K562 (cell line): ENCODE data around the gene RGS7. TPM values are rescaled to one million over a fixed set of nuclear protein-coding genes. Genes with fewer than 3 reads are reported as not detected.

Experiments used
- ATAC-seq: fragments of 200-7000 bp; cut with Tn5 transposase; 3 replicates; pipeline ENCODE4 v1.9.1; 2020; ENCODE audit warnings: moderate library complexity
- BruUV-seq: library from RNA; stranded (reverse); fragments of 400-500 nt; replicated peaks from 2 replicates; lab custom pipeline; 2021; lab: Mats Ljungman, UMichigan
- CTCF ChIA-PET: fragments of 300-600 bp; formaldehyde crosslinking; extraction: SDS; loops from one replicate; lab custom pipeline; 2021; ENCODE audit warnings: low intra/inter-chr PET ratio; lab: Yijun Ruan, JAX
- POLR2A ChIA-PET: fragments of 300-600, 350-650 bp; sonication (Branson Sonifier 250); formaldehyde crosslinking; extraction: SDS; loops from one replicate; lab custom pipeline; 2021; ENCODE audit warnings: antibody characterized with exemption, inconsistent platforms; lab: Yijun Ruan, JAX
- DNase-seq, 4 experiments: peaks; one replicate each; pipeline versions ENCODE4 v3.0.0 to v3.0.0-alpha.2; 2011 to 2018; ENCODE audit warnings: low spot score in 3 of 4, mixed read lengths in 3 of 4; ENCODE audit errors: extremely low read depth in 1 of 4
- FAIRE-seq: peaks from 2 replicates; lab custom pipeline; 2011; peaks lifted over from hg19 to GRCh38; lab: Jason Lieb, UNC
- H2AFZ ChIP-seq: 2 replicates; pipeline ENCODE4 v1.6.0; 2011; ENCODE audit warnings: low read depth, low read length, control low read depth, inconsistent platforms
- H3K27ac ChIP-seq: fragments of 200-600 bp; 3 replicates; pipeline ENCODE4 v1.8.0; 2011; ENCODE audit warnings: low read depth, mild to moderate bottlenecking, control low read depth, inconsistent platforms, low read length, moderate library complexity, mixed read lengths; ENCODE audit errors: extremely low read depth
- H3K27me3 ChIP-seq, 2 experiments: fragments of 300-600 bp in 1 of 2; 2 replicates in 1 of 2; 3 replicates in 1 of 2; pipeline versions ENCODE4 v1.6.0 to v1.8.0; 2011; ENCODE audit warnings: inconsistent platforms in 2 of 2, low read length in 2 of 2, mild to moderate bottlenecking in 1 of 2, mixed read lengths in 1 of 2, moderate library complexity in 1 of 2; ENCODE audit not compliant: control insufficient read depth in 2 of 2, insufficient read depth in 2 of 2
- H3K36me3 ChIP-seq: fragments of 300-600 bp; 3 replicates; pipeline ENCODE4 v1.8.0; 2011; ENCODE audit warnings: mild to moderate bottlenecking, low read length, inconsistent platforms; ENCODE audit not compliant: control insufficient read depth, insufficient read depth
- H3K4me1 ChIP-seq, 2 experiments: fragments of 200-600 bp in 1 of 2; replicated peaks in 1 of 2; 2 replicates in 1 of 2; 3 replicates in 1 of 2; pipeline versions ENCODE4 v1.5.1 to v1.8.0; 2011; ENCODE audit warnings: inconsistent platforms in 2 of 2, low read length in 2 of 2, mild to moderate bottlenecking in 1 of 2, mixed read lengths in 1 of 2, moderate library complexity in 1 of 2; ENCODE audit not compliant: control insufficient read depth in 2 of 2, insufficient read depth in 2 of 2
- H3K4me2 ChIP-seq: 2 replicates; pipeline ENCODE4 v1.6.1; 2011; ENCODE audit warnings: low read length, control low read depth, inconsistent platforms, mixed read lengths; ENCODE audit not compliant: insufficient read depth
- H3K4me3 ChIP-seq: fragments of 200-600 bp; sonication (generic), shearing (Covaris generic); 2 replicates; pipeline ENCODE4 v1.5.1; 2016; ENCODE audit warnings: control low read depth, inconsistent platforms
- H3K79me2 ChIP-seq: fragments of 200-600 bp; 3 replicates; pipeline ENCODE4 v1.8.0; 2011; ENCODE audit warnings: low read length, inconsistent platforms; ENCODE audit not compliant: control insufficient read depth, insufficient read depth
- H3K9ac ChIP-seq, 2 experiments: 2 replicates each; pipeline versions ENCODE4 v1.6.0 to v1.6.1; 2011; ENCODE audit warnings: low read depth in 2 of 2, low read length in 2 of 2, control low read depth in 1 of 2, inconsistent platforms in 1 of 2, mild to moderate bottlenecking in 1 of 2, mixed read lengths in 1 of 2; ENCODE audit not compliant: insufficient read depth in 1 of 2
- H3K9me1 ChIP-seq: one replicate; pipeline ENCODE4 v1.6.0; 2011; ENCODE audit warnings: inconsistent platforms, mild to moderate bottlenecking, low read length, moderate library complexity; ENCODE audit not compliant: control insufficient read depth, insufficient read depth
- H3K9me3 ChIP-seq: replicated peaks from 2 replicates; pipeline ENCODE4 v1.5.1; 2011; ENCODE audit warnings: low read depth, low read length, inconsistent platforms; ENCODE audit not compliant: control insufficient read depth, insufficient read depth
- H4K20me1 ChIP-seq: replicated peaks from 2 replicates; pipeline ENCODE4 v1.6.1; 2011; ENCODE audit warnings: low read length, inconsistent platforms, mixed read lengths; ENCODE audit not compliant: control insufficient read depth, insufficient read depth
- CSDE1 ChIP-seq, 2 experiments: fragments of 450-650 bp; IDR thresholded peaks; 2 replicates each; pipeline ENCODE4 v1.6.1; 2016; ENCODE audit warnings: mild to moderate bottlenecking in 1 of 2
- MEF2A ChIP-seq: IDR thresholded peaks from 2 replicates; pipeline ENCODE4 v1.6.1; 2011; ENCODE audit warnings: low read depth, mild to moderate bottlenecking, low read length, moderate library complexity; ENCODE audit not compliant: control insufficient read depth
- RHOXF2B ChIP-seq: fragments of 250-450 bp; sonication (Bioruptor Pico); conservative IDR thresholded peaks from 2 replicates; pipeline ENCODE4 v1.5.1; 2021
- SMARCA5 ChIP-seq: fragments of 450-650 bp; IDR thresholded peaks from 2 replicates; pipeline ENCODE4 v1.6.1; 2016
- TBP ChIP-seq: optimal IDR thresholded peaks from 2 replicates; pipeline ENCODE3; 2011; ENCODE audit warnings: low read depth, low read length, improper control_type of control experiment
- USF2 ChIP-seq: sonication (generic); formaldehyde crosslinking; IDR thresholded peaks from 2 replicates; pipeline ENCODE4 v1.5.0; 2020; ENCODE audit warnings: missing genetic modification reagents
- ZNF224 ChIP-seq: sonication (generic); formaldehyde crosslinking; IDR thresholded peaks from 2 replicates; pipeline ENCODE4 v1.8.0; 2022; ENCODE audit warnings: mild to moderate bottlenecking, missing genetic modification reagents
- WGBS: fragments of 100-300 bp; shearing (Covaris generic); methylation state at CpG from one replicate; pipeline ENCODE4 v1.1.6; 2016; ENCODE audit warnings: low coverage, mixed read lengths; ENCODE audit not compliant: insufficient coverage; ENCODE audit errors: missing lambda C conversion rate; 5-methylcytosine and 5-hydroxymethylcytosine counted together
- in situ Hi-C: fragments of 300-500 bp; cut with MboI; formaldehyde crosslinking; loops from 4 replicates; pipeline ENCODE4 v1.15.0; 2018; ENCODE audit warnings: inconsistent platforms, mixed read lengths
- intact Hi-C: fragments of 100-400 bp; cut with micrococcal nuclease; formaldehyde crosslinking; loops from 2 replicates; pipeline ENCODE4 v1.14.2; 2022
- polyA plus RNA-seq, 8 experiments: library from polyadenylated mRNA; depleted of rRNA in 4 of 8; stranded (reverse) in 5 of 8; unstranded in 3 of 8; fragments of >200 nt; fragmentation: Nextera tagmentation in 2 of 8; fragmentation: Illumina TruSeq in 1 of 8; extraction: Ambion mirVana in 2 of 8; extraction: Trizol in 1 of 8; gene quantifications; 2 replicates each; pipeline versions ENCODE4 v1.2.1 to v1.2.3, GENCODE V29; 2011 to 2014; ENCODE audit warnings: inconsistent platforms in 1 of 8, missing spikeins in 1 of 8
- total RNA-seq, 7 experiments: library from RNA; depleted of rRNA in 6 of 7; stranded (reverse); fragments of >200 nt in 6 of 7; fragmentation: Illumina TruSeq in 2 of 7; extraction: Trizol in 2 of 7; gene quantifications; 2 replicates each; pipeline versions ENCODE4 v1.2.1 to v1.2.3, GENCODE V29; 2011 to 2021; ENCODE audit warnings: low replicate concordance in 1 of 7
- TF ChIP-seq, protein P1 (sequence below): fragments of 450-650 bp; IDR thresholded peaks from 2 replicates; pipeline ENCODE4 v1.6.1; 2017; ENCODE audit warnings: antibody characterized with exemption
- TF ChIP-seq, protein P2 (sequence below), 3 experiments: fragments of 200-800 bp in 1 of 3; sonication (Bioruptor generic) in 1 of 3; sonication (generic) in 1 of 3; formaldehyde crosslinking in 1 of 3; IDR thresholded peaks; 2 replicates each; pipeline versions ENCODE4 v1.6.1 to v1.8.0; 2016 to 2022; ENCODE audit warnings: mild to moderate bottlenecking in 2 of 3, missing compliant biosample characterization in 2 of 3, missing genetic modification characterization in 2 of 3, missing genetic modification reagents in 1 of 3
- TF ChIP-seq, protein P3 (sequence below): fragments of 450-650 bp; IDR thresholded peaks from 2 replicates; pipeline ENCODE4 v1.6.1; 2016; ENCODE audit warnings: borderline replicate concordance

Gene RGS7
- total and polyA plus RNA-seq, 9 of the 15 experiments (the other 6 are each of a cell fraction or from before 2014, with no cell fraction given): not detected

- Histone ChIP-seq H3K36me3 (no peaks in the 10 kb centered on the region), H3K4me2 (no peak overlapping the region), H3K9ac (no peak overlapping the region), H3K79me2 (no peaks in the 10 kb centered on the region), H3K4me3 (no peak overlapping the region), H2AFZ (no peak overlapping the region), H4K20me1 (no peaks in the 10 kb centered on the region), H3K4me1 (no peaks in the 10 kb centered on the region), H3K27me3 (no peaks in the 10 kb centered on the region), H3K9me3 (no peaks in the 10 kb centered on the region; the same call in 1 of the 2 replicates), H3K27ac (no peak overlapping the region), H3K9me1 (no peaks in the 10 kb centered on the region)
- ChIA-PET POLR2A (no interaction called here), CTCF (interaction anchor here (0.5 kb wide), 1 partner anchor 12 kb away, joined by 3 read pairs; no protein-coding TSS in a partner anchor)
- DNase-seq (no peak), ATAC-seq (no peak), FAIRE-seq (no peak)
- intact Hi-C loops: no loop called here
- no peak for TF ChIP-seq SMARCA5
- no TSS peak for BruUV-seq
- in situ Hi-C loops: no loop called here
Observed at GRCh38 chr1:240803151-240803550, 553.9 kb downstream of the RGS7 start.

DNA sequence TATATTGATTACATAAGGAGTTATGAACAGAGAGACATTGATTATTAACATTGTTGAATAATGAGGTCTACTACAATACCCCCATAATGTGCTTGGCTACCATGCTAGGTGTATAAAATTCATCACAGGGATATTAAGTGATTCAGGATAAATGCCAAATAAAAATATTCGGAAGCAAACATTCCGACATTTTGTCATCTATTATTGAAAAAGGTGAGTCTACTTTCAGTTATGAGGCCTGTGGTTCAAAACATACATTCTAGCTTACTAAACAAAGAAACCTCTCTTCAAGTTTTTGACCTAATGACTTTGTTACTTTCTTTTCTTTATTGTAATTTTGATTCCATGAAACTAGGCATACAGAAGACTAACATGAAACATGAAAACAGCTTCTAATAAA is 554.7 kb downstream of the RGS7 start:
- Histone ChIP-seq H3K9me1 (no peaks in the 10 kb centered on the region), H3K27me3 (no peaks in the 10 kb centered on the region), H3K4me2 (no peak overlapping the region), H3K9ac (no peak overlapping the region), H3K4me1 (no peaks in the 10 kb centered on the region), H3K27ac (no peak overlapping the region), H3K79me2 (no peaks in the 10 kb centered on the region), H2AFZ (no peak overlapping the region), H3K36me3 (no peaks in the 10 kb centered on the region), H4K20me1 (no peaks in the 10 kb centered on the region), H3K9me3 (no peaks in the 10 kb centered on the region; the same call in 1 of the 2 replicates), H3K4me3 (no peak overlapping the region)
- DNase-seq (no peak), ATAC-seq (no peak), FAIRE-seq (no peak)
- intact Hi-C loops: no loop called here
- WGBS: 0% methylated on average over 2 of the region's 2 CpGs
- ChIA-PET CTCF (interaction anchor here (0.6 kb wide), 1 partner anchor 1605 kb away, joined by 3 read pairs; no protein-coding TSS in a partner anchor), POLR2A (no interaction called here)
- BruUV-seq: no TSS peak
- in situ Hi-C loops: no loop called here
- TF ChIP-seq, protein P1, sequence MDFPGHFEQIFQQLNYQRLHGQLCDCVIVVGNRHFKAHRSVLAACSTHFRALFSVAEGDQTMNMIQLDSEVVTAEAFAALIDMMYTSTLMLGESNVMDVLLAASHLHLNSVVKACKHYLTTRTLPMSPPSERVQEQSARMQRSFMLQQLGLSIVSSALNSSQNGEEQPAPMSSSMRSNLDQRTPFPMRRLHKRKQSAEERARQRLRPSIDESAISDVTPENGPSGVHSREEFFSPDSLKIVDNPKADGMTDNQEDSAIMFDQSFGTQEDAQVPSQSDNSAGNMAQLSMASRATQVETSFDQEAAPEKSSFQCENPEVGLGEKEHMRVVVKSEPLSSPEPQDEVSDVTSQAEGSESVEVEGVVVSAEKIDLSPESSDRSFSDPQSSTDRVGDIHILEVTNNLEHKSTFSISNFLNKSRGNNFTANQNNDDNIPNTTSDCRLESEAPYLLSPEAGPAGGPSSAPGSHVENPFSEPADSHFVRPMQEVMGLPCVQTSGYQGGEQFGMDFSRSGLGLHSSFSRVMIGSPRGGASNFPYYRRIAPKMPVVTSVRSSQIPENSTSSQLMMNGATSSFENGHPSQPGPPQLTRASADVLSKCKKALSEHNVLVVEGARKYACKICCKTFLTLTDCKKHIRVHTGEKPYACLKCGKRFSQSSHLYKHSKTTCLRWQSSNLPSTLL: no peak
- TF ChIP-seq MEF2A (no peak), RHOXF2B (CRISPR knock-in tag) (no peak), CSDE1 (IDR thresholded peaks at IDR 0.05) (no peak), ZNF224 (CRISPR knock-in tag) (no peak), USF2 (CRISPR knock-in tag) (no peak), TBP (no peak)
- TF ChIP-seq, protein P2, sequence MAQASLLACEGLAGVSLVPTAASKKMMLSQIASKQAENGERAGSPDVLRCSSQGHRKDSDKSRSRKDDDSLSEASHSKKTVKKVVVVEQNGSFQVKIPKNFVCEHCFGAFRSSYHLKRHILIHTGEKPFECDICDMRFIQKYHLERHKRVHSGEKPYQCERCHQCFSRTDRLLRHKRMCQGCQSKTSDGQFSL (CRISPR knock-in tag; IDR thresholded peaks at IDR 0.05): no peak
- TF ChIP-seq, protein P2 (tag; IDR thresholded peaks at IDR 0.05): no peak
- TF ChIP-seq, protein P3, sequence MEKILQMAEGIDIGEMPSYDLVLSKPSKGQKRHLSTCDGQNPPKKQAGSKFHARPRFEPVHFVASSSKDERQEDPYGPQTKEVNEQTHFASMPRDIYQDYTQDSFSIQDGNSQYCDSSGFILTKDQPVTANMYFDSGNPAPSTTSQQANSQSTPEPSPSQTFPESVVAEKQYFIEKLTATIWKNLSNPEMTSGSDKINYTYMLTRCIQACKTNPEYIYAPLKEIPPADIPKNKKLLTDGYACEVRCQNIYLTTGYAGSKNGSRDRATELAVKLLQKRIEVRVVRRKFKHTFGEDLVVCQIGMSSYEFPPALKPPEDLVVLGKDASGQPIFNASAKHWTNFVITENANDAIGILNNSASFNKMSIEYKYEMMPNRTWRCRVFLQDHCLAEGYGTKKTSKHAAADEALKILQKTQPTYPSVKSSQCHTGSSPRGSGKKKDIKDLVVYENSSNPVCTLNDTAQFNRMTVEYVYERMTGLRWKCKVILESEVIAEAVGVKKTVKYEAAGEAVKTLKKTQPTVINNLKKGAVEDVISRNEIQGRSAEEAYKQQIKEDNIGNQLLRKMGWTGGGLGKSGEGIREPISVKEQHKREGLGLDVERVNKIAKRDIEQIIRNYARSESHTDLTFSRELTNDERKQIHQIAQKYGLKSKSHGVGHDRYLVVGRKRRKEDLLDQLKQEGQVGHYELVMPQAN: no peak
